Activated CD4-positive, alpha-beta T cell treated with anti-CD3 and anti-CD28 coated beads for 36 hours (primary cell): Measurements from ENCODE around the gene PALLD. TPM values are rescaled to one million over a fixed set of nuclear protein-coding genes. Genes with fewer than 3 reads are reported as not detected.

Experiments
- ATAC-seq: fragments of 200-7000 bp; cut with Tn5 transposase; one replicate; pipeline ENCODE4 v1.10.0; 2021; ENCODE audit warnings: mild to moderate bottlenecking, moderate library complexity
- CTCF ChIA-PET: fragments of 350-600 bp; sonication (Branson Sonifier 250); formaldehyde crosslinking; loops from one replicate; lab custom pipeline; 2021; ENCODE audit warnings: antibody characterized with exemption; lab: Charles Lee
- POLR2A ChIA-PET: fragments of 350-600 bp; sonication (Branson Sonifier 250); formaldehyde crosslinking; loops from one replicate; lab custom pipeline; 2021; ENCODE audit warnings: antibody characterized with exemption, inconsistent platforms; lab: Charles Lee
- DNase-seq: peaks from one replicate; pipeline ENCODE4 v3.0.0-alpha.2; 2020
- H3K27ac Mint-ChIP-seq: one replicate; pipeline ENCODE4 v1.8.0; 2021; ENCODE audit warnings: mixed read lengths
- H3K27me3 Mint-ChIP-seq: one replicate; pipeline ENCODE4 v1.8.0; 2021; ENCODE audit warnings: mixed read lengths
- H3K36me3 Mint-ChIP-seq: one replicate; pipeline ENCODE4 v1.8.0; 2021; ENCODE audit warnings: low read depth, mixed read lengths
- H3K4me1 Mint-ChIP-seq: one replicate; pipeline ENCODE4 v1.8.0; 2021; ENCODE audit warnings: mixed read lengths
- H3K4me3 Mint-ChIP-seq: one replicate; pipeline ENCODE4 v1.8.0; 2021; ENCODE audit warnings: mild to moderate bottlenecking, moderate library complexity, mixed read lengths
- H3K9me3 Mint-ChIP-seq: one replicate; pipeline ENCODE4 v1.8.0; 2021; ENCODE audit warnings: low read depth, mixed read lengths
- intact Hi-C, 2 experiments: fragments of 100-400 bp; cut with DNase I in 1 of 2; cut with micrococcal nuclease in 1 of 2; formaldehyde crosslinking; loops; one replicate each; pipeline versions ENCODE4 v1.14.2 to v1.15.1; 2022 to 2024; cut with DNase I, micrococcal nuclease
- total RNA-seq, 2 experiments: library from RNA; stranded (reverse); gene quantifications; one replicate each; pipeline ENCODE4 v1.2.3, GENCODE V29; 2021

Gene PALLD
- total RNA-seq, 2 experiments from 2014 or later, result 9.5 to 11.0 TPM

GRCh38 chr4:168654104-168654847 lies 157.4 kb downstream of the PALLD start:
- H3K4me1 Mint-ChIP-seq, result peaks cover 4% of the 10 kb centered on the region
- ATAC-seq (no peak), DNase-seq (no peak)
- H3K27ac Mint-ChIP-seq, result no peak overlapping the region
- intact Hi-C loops, result no loop called here
- ChIA-PET POLR2A (no interaction called here), CTCF (no interaction called here)
- no peak overlapping the region for H3K4me3 Mint-ChIP-seq
- no peaks in the 10 kb centered on the region for H3K36me3 Mint-ChIP-seq
- no peaks in the 10 kb centered on the region for H3K9me3 Mint-ChIP-seq
- peaks cover 20% of the 10 kb centered on the region for H3K27me3 Mint-ChIP-seq

GRCh38 chr4:168654848-168655174 lies 158.0 kb downstream of the PALLD start:
- DNase-seq (no peak), ATAC-seq (no peak)
- CTCF ChIA-PET, result no interaction called here
- intact Hi-C loops, result no loop called here
- H3K27me3 Mint-ChIP-seq, result peaks cover 20% of the 10 kb centered on the region
- POLR2A ChIA-PET, result no interaction called here
- no peak overlapping the region for H3K27ac Mint-ChIP-seq
- no peaks in the 10 kb centered on the region for H3K9me3 Mint-ChIP-seq
- H3K36me3 Mint-ChIP-seq, result no peaks in the 10 kb centered on the region
- H3K4me3 Mint-ChIP-seq, result no peak overlapping the region
- H3K4me1 Mint-ChIP-seq, result peaks cover 4% of the 10 kb centered on the region

GRCh38 chr4:168655182-168655581 lies 158.3 kb downstream of the PALLD start:
- peaks cover 4% of the 10 kb centered on the region for H3K4me1 Mint-ChIP-seq
- CTCF ChIA-PET, result interaction anchor here (1.1 kb wide), 1 partner anchor 141 kb away, joined by 3 read pairs; no protein-coding TSS in a partner anchor
- intact Hi-C loops, result no loop called here

GRCh38 chr4:168656055-168656660 lies 159.3 kb downstream of the PALLD start:
- intact Hi-C loops, result no loop called here
- ATAC-seq (no peak), DNase-seq (no peak)
- Mint-ChIP-seq H3K9me3 (no peaks in the 10 kb centered on the region), H3K27ac (no peak overlapping the region), H3K4me1 (peaks cover 4% of the 10 kb centered on the region), H3K4me3 (no peak overlapping the region), H3K27me3 (peaks cover 19% of the 10 kb centered on the region), H3K36me3 (no peaks in the 10 kb centered on the region)
- ChIA-PET CTCF (interaction anchor here (1.1 kb wide), 1 partner anchor 142 kb away, joined by 3 read pairs; no protein-coding TSS in a partner anchor), POLR2A (no interaction called here)

More at GRCh38 chr4:168655182-168655581, 158.3 kb downstream of the PALLD start:
- Mint-ChIP-seq H3K9me3 (no peaks in the 10 kb centered on the region), H3K27me3 (peaks cover 20% of the 10 kb centered on the region), H3K27ac (no peak overlapping the region), H3K4me3 (no peak overlapping the region), H3K36me3 (no peaks in the 10 kb centered on the region)
- POLR2A ChIA-PET, result no interaction called here
- ATAC-seq, result no peak
- no peak for DNase-seq

GRCh38 chr4:168656946-168657473 lies 160.2 kb downstream of the PALLD start:
- ATAC-seq (no peak), DNase-seq (no peak)
- Mint-ChIP-seq H3K4me3 (no peak overlapping the region), H3K4me1 (peaks cover 4% of the 10 kb centered on the region), H3K9me3 (no peaks in the 10 kb centered on the region), H3K36me3 (no peaks in the 10 kb centered on the region), H3K27ac (no peak overlapping the region), H3K27me3 (peaks cover 17% of the 10 kb centered on the region)
- intact Hi-C loops, result no loop called here
- CTCF ChIA-PET, result no interaction called here
- POLR2A ChIA-PET, result no interaction called here

GRCh38 chr4:168658751-168659150 lies 161.9 kb downstream of the PALLD start:
- Mint-ChIP-seq H3K4me1 (peaks cover 4% of the 10 kb centered on the region), H3K27ac (no peak overlapping the region), H3K27me3 (peaks cover 14% of the 10 kb centered on the region), H3K9me3 (no peaks in the 10 kb centered on the region), H3K36me3 (no peaks in the 10 kb centered on the region), H3K4me3 (no peak overlapping the region)
- ATAC-seq, result no peak
- CTCF ChIA-PET, result interaction anchor here (1.0 kb wide), 1 partner anchor 263 kb away, joined by 3 read pairs; no protein-coding TSS in a partner anchor
- POLR2A ChIA-PET, result no interaction called here
- DNase-seq, result no peak
- intact Hi-C loops, result no loop called here

- Mint-ChIP-seq H3K4me3 (no peak overlapping the region), H3K9me3 (no peaks in the 10 kb centered on the region), H3K27ac (no peak overlapping the region), H3K27me3 (peaks cover 13% of the 10 kb centered on the region), H3K36me3 (no peaks in the 10 kb centered on the region), H3K4me1 (peaks cover 4% of the 10 kb centered on the region)
- DNase-seq (no peak), ATAC-seq (no peak)
- CTCF ChIA-PET, result interaction anchor here (1.3 kb wide), 1 partner anchor 15 kb away, joined by 3 read pairs; no protein-coding TSS in a partner anchor
- intact Hi-C loops, result no loop called here
- POLR2A ChIA-PET, result no interaction called here
These were observed 163.1 kb downstream of the PALLD start for GRCh38 chr4:168659741-168660465.

GRCh38 chr4:168662297-168662984 lies 165.6 kb downstream of the PALLD start:
- no peak for ATAC-seq
- Mint-ChIP-seq H3K9me3 (no peaks in the 10 kb centered on the region), H3K27me3 (peaks cover 2% of the 10 kb centered on the region), H3K36me3 (no peaks in the 10 kb centered on the region), H3K4me1 (no peaks in the 10 kb centered on the region), H3K27ac (no peak overlapping the region), H3K4me3 (no peak overlapping the region)
- DNase-seq, result no peak
- ChIA-PET CTCF (no interaction called here), POLR2A (no interaction called here)
- intact Hi-C loops, result no loop called here

GRCh38 chr4:168664242-168664891 lies 167.5 kb downstream of the PALLD start:
- no peak for DNase-seq
- ChIA-PET CTCF (no interaction called here), POLR2A (no interaction called here)
- Mint-ChIP-seq H3K4me3 (no peak overlapping the region), H3K9me3 (no peaks in the 10 kb centered on the region), H3K27ac (no peak overlapping the region), H3K4me1 (no peaks in the 10 kb centered on the region), H3K36me3 (no peaks in the 10 kb centered on the region), H3K27me3 (peaks cover 2% of the 10 kb centered on the region)
- no peak for ATAC-seq
- intact Hi-C loops, result no loop called here

GRCh38 chr4:168666531-168666930 lies 169.7 kb downstream of the PALLD start:
- Mint-ChIP-seq H3K4me1 (no peaks in the 10 kb centered on the region), H3K9me3 (no peaks in the 10 kb centered on the region), H3K4me3 (no peak overlapping the region), H3K27me3 (no peaks in the 10 kb centered on the region), H3K27ac (no peak overlapping the region), H3K36me3 (no peaks in the 10 kb centered on the region)
- ATAC-seq (no peak), DNase-seq (no peak)
- intact Hi-C loops, result no loop called here
- ChIA-PET POLR2A (interaction anchor here (0.6 kb wide), 1 partner anchor 7 kb away, joined by 4 read pairs; no protein-coding TSS in a partner anchor), CTCF (no interaction called here)

GRCh38 chr4:168667376-168667775 lies 170.5 kb downstream of the PALLD start:
- H3K9me3 Mint-ChIP-seq, result no peaks in the 10 kb centered on the region
- POLR2A ChIA-PET, result no interaction called here
- no peaks in the 10 kb centered on the region for H3K27me3 Mint-ChIP-seq
- no peak for ATAC-seq
- H3K4me1 Mint-ChIP-seq, result no peaks in the 10 kb centered on the region
- DNase-seq, result no peak
- H3K36me3 Mint-ChIP-seq, result no peaks in the 10 kb centered on the region
- H3K4me3 Mint-ChIP-seq, result no peak overlapping the region
- CTCF ChIA-PET, result no interaction called here
- intact Hi-C loops, result no loop called here
- no peak overlapping the region for H3K27ac Mint-ChIP-seq
